Psoas muscle (tissue), 8 donors: ENCODE measurements around the gene PTAR1. TPM values are rescaled to one million over a fixed set of nuclear protein-coding genes. Genes with fewer than 3 reads are reported as not detected.
"Not testable (repeated sequence)": the region's sequence is repeated elsewhere in the genome, so short reads cannot be mapped to it uniquely, and the experiment has no call there.

Source experiments
- ATAC-seq, 4 donors: fragments of 200-7000 bp; cut with Tn5 transposase; one replicate each; pipeline ENCODE4 v1.9.1; 2020; ENCODE audit warnings: moderate library complexity in 3 of 4, mild to moderate bottlenecking in 2 of 4
- DNase-seq, 2 donors: peaks; one replicate each; pipeline ENCODE4 v3.0.0-alpha.2; 2020
- H3K27ac ChIP-seq: fragments of 200-600 bp; one replicate; pipeline ENCODE4 v1.8.0; 2022
- H3K27me3 ChIP-seq, 3 donors: fragments of 200-600 bp in 1 of 3; one replicate each; pipeline versions ENCODE4 v1.6.1 to v1.8.0; 2013 to 2022; ENCODE audit warnings: low read length in 2 of 3, mild to moderate bottlenecking in 2 of 3, moderate library complexity in 1 of 3; ENCODE audit not compliant: insufficient read depth in 3 of 3
- H3K36me3 ChIP-seq, 2 donors: fragments of 200-600 bp in 1 of 2; one replicate each; pipeline versions ENCODE4 v1.6.1 to v1.8.0; 2013 to 2022; ENCODE audit warnings: low read depth in 1 of 2, mild to moderate bottlenecking in 1 of 2, moderate library complexity in 1 of 2; ENCODE audit not compliant: insufficient read depth in 1 of 2
- H3K4me1 ChIP-seq: fragments of 200-600 bp; one replicate; pipeline ENCODE4 v1.8.0; 2022
- H3K4me3 ChIP-seq: fragments of 200-600 bp; one replicate; pipeline ENCODE4 v1.8.0; 2022; ENCODE audit warnings: mild to moderate bottlenecking
- H3K9me3 ChIP-seq: fragments of 200-600 bp; one replicate; pipeline ENCODE4 v1.8.0; 2022
- WGBS, 3 donors: extraction: QIAGEN DNeasy Blood & Tissue Kit; methylation state at CpG; one replicate each; pipeline versions ENCODE4 v1.1.6 to v1.1.7; 2013; 5-methylcytosine and 5-hydroxymethylcytosine counted together
- intact Hi-C, 2 donors: fragments of 100-400 bp; cut with DNase I; formaldehyde crosslinking; loops; one replicate each; pipeline versions ENCODE4 v1.11.0 to v1.14.2; 2022
- polyA plus RNA-seq, 3 donors: library from polyadenylated mRNA; stranded (reverse); fragments of 200-250 nt; gene quantifications; one replicate each; pipeline ENCODE4 v1.2.3, GENCODE V29; 2013
- total RNA-seq, 4 donors: library from RNA; stranded (reverse); fragmentation: NEBNext Ultra II Directional in 2 of 4; extraction: Animal tissue kit (Norgen Biotek cat#: 25700) in 2 of 4; gene quantifications; one replicate each; pipeline versions ENCODE4 v1.2.1 to v1.2.4, GENCODE V29; 2021 to 2023
- TF ChIP-seq, protein P1 (sequence below): fragments of 200-600 bp; IDR thresholded peaks from one replicate; pipeline ENCODE4 v1.8.0; 2022; ENCODE audit warnings: antibody characterized with exemption
- donor health status: healthy with polysubstance abuse.
- donor health status: DM: no; HTN: no; CAD: no; lungs with moderate emphysema.
- donor health status: Bipolar disorder and iron deficiency.
- donor health status: healthy.
- donor health status: DM: yes; HTN: yes; CAD: no.
- donor health status: DM: no; HTN: no; CAD: no.
- donor health status: DM: no; HTN: no; CAD: no.
- donor health status: DM: yes; HTN: yes; CAD: no.

The PTAR1 gene
- total and polyA plus RNA-seq, 7 donors: 7.5 to 27.9 (median 24.0) TPM

DNA sequence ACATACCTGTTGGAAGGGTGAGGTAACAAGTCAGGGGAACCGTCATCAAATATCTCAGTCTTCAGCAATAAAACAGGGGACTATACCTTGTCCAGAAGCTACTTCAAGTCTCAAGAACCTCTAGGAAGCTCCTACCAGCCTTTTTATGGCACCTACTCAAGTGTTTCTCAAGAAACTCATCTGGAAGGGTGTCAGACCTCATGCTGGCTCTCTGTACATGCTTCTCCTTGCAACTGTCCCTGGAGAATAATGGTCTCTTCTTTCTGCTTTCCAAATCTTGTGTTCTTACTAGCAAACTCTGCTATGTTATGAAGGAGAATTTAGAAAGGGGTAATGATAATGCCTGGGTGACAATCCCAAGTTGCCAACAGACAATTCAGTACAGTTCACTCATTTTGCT is 8.3 kb upstream of the PTAR1 start:
- H3K9me3 ChIP-seq: no peaks in the 10 kb centered on the region
- WGBS, 3 donors: 80 to 93% (median 82%) methylated on average over 1 of the region's 1 CpG
- no peak overlapping the region for H3K4me3 ChIP-seq
- TF ChIP-seq, protein P1, sequence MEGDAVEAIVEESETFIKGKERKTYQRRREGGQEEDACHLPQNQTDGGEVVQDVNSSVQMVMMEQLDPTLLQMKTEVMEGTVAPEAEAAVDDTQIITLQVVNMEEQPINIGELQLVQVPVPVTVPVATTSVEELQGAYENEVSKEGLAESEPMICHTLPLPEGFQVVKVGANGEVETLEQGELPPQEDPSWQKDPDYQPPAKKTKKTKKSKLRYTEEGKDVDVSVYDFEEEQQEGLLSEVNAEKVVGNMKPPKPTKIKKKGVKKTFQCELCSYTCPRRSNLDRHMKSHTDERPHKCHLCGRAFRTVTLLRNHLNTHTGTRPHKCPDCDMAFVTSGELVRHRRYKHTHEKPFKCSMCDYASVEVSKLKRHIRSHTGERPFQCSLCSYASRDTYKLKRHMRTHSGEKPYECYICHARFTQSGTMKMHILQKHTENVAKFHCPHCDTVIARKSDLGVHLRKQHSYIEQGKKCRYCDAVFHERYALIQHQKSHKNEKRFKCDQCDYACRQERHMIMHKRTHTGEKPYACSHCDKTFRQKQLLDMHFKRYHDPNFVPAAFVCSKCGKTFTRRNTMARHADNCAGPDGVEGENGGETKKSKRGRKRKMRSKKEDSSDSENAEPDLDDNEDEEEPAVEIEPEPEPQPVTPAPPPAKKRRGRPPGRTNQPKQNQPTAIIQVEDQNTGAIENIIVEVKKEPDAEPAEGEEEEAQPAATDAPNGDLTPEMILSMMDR: no peak
- H3K27ac ChIP-seq: no peak overlapping the region
- H3K36me3 ChIP-seq: no peaks in the 10 kb centered on the region
- intact Hi-C loops: loop anchor here (10.0 kb wide), 2 partner anchors 107 to 487 kb away; partner anchors contain the start of gene SMC5 (in 1 of the 2)
- ATAC-seq (no peak), DNase-seq (no peak)
- no peaks in the 10 kb centered on the region for H3K27me3 ChIP-seq
- no peaks in the 10 kb centered on the region for H3K4me1 ChIP-seq

DNA sequence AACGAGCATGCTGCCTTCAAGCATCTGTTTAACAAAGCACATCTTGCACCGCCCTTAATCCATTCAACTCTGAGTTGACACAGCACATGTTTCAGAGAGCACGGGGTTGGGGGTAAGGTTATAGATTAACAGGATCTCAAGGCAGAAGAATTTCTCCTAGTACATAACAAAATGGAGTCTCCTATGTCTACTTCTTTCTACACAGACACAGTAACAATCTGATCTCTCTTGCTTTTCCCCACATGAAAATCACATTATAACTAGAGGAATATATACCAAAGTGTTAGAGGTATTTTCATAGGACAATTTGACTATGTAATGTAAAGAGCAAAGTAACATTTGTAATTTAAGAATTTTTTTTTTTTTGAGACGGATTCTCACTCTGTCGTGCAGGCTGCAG is 4.1 kb upstream of the PTAR1 start:
- ATAC-seq, H3K27me3 ChIP-seq, H3K4me1 ChIP-seq, H3K9me3 ChIP-seq, DNase-seq, H3K36me3 ChIP-seq, H3K4me3 ChIP-seq, H3K27ac ChIP-seq: not testable (repeated sequence)
- intact Hi-C loops: loop anchor here (10.0 kb wide), 2 partner anchors 111 to 491 kb away; partner anchors contain the start of gene SMC5 (in 1 of the 2)
- 37 to 55% (median 44%) methylated on average over 4 of the region's 5 CpGs for WGBS, 3 donors

DNA sequence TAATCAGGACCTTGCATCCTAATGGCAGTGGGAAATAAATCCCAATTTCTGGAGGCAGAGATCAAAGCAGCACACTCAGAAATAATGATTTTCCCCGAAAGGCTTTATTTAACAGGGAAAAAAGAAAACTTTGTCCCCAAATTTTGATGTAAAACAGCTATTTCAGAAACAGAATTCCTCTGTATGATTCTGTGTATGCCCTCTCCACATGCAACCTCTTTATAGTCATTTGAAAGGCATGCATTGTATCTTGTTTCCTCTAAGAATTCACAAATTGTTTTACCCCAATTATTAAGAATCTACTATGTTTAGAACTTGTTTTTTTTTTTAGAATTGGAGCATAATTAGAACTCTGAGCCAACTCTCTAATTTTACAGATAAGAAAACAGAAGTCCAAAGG is 2.7 kb upstream of the PTAR1 start:
- no peak for ATAC-seq
- WGBS, 3 donors: 80 to 90% (median 81%) methylated on average over 1 of the region's 1 CpG

DNA sequence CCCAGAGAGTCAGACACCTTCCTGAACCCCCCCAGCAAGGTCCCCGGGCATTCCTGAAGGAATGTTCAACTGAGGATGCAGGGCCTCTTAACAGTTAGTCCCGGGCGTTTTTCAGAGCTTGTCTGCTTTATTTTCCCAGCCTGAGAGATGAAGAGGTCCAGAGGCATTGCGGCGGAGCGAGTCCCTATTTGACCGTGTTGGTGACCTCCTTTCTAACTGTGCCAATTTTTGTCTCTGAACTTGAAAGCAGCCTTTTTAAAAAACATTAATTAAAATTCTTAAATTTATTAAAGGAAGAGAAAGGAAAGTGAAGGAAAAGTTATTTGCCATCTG is 433 bp upstream of the PTAR1 start:
- TF ChIP-seq, protein P1: no peak
- peak in 1 of 4 donors; percentile 17 for ATAC-seq
- Histone ChIP-seq H3K4me3 (peak overlapping the region; percentile 94), H3K27ac (peak overlapping the region; percentile 98), H3K4me1 (peaks cover 29% of the 10 kb centered on the region), H3K36me3 (no peaks in the 10 kb centered on the region), H3K9me3 (no peaks in the 10 kb centered on the region), H3K27me3 (no peaks in the 10 kb centered on the region)
- intact Hi-C loops: loop anchor here (10.0 kb wide), 2 partner anchors 115 to 495 kb away; partner anchors contain the start of gene SMC5 (in 1 of the 2)
- DNase-seq: no peak
- WGBS, 3 donors: 5 to 13% (median 10%) methylated on average over 7 of the region's 7 CpGs

More for the DNA sequence above, 2.7 kb upstream of the PTAR1 start:
- intact Hi-C loops: loop anchor here (10.0 kb wide), 2 partner anchors 112 to 492 kb away; partner anchors contain the start of gene SMC5 (in 1 of the 2)
- Histone ChIP-seq H3K36me3 (no peaks in the 10 kb centered on the region), H3K9me3 (no peaks in the 10 kb centered on the region), H3K4me3 (no peak overlapping the region), H3K27ac (no peak overlapping the region), H3K27me3 (no peaks in the 10 kb centered on the region), H3K4me1 (peaks cover 12% of the 10 kb centered on the region)
- DNase-seq: no peak
- TF ChIP-seq, protein P1: no peak

DNA sequence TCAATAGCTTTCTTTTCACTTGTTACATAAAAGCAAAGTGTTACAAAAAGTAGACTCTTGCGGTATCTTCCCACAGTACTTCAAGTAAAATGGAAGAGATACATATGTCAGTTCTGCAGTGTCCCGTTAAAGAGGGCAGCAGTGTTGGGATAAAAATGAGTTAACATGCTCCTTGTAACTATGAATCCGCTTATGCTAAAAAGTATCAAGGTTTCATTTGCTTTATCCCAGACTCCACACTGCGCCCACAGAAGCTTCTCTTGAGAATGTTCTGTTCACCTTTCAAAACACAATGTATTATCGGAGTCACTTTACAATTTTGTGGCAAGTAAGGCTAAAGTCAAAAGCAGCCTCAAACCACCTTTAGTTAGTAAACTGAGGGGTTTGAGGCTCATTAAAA is 790 bp downstream of the PTAR1 start:
- 1 to 2% (median 2%) methylated on average over 5 of the region's 5 CpGs for WGBS, 3 donors
- TF ChIP-seq, protein P1: no peak
- ATAC-seq (peak in 1 of 4 donors; percentile 12), DNase-seq (no peak)
- Histone ChIP-seq H3K27ac (peak overlapping the region; percentile 98), H3K4me1 (peaks cover 32% of the 10 kb centered on the region), H3K36me3 (no peaks in the 10 kb centered on the region), H3K9me3 (no peaks in the 10 kb centered on the region), H3K27me3 (no peaks in the 10 kb centered on the region), H3K4me3 (peak overlapping the region; percentile 94)
- intact Hi-C loops: loop anchor here (10.0 kb wide), 1 partner anchor 84 kb away; the partner anchor contains the start of gene APBA1 (in 2 of the 2)
